B cell (primary cell): ENCODE data around the gene ATP10A.

Experiments used
- EZH2 ChIP-seq: IDR thresholded peaks from 2 replicates; pipeline ENCODE4 v1.6.1; 2012; ENCODE audit warnings: borderline replicate concordance, low read depth, mild to moderate bottlenecking, moderate library complexity, low read length; ENCODE audit not compliant: insufficient read depth, poor library complexity, severe bottlenecking
- TF ChIP-seq, protein P1 (sequence below): fragments of 200-600 bp; IDR thresholded peaks from one replicate; pipeline ENCODE4 v1.8.0; 2022; ENCODE audit warnings: antibody characterized with exemption, mild to moderate bottlenecking

DNA sequence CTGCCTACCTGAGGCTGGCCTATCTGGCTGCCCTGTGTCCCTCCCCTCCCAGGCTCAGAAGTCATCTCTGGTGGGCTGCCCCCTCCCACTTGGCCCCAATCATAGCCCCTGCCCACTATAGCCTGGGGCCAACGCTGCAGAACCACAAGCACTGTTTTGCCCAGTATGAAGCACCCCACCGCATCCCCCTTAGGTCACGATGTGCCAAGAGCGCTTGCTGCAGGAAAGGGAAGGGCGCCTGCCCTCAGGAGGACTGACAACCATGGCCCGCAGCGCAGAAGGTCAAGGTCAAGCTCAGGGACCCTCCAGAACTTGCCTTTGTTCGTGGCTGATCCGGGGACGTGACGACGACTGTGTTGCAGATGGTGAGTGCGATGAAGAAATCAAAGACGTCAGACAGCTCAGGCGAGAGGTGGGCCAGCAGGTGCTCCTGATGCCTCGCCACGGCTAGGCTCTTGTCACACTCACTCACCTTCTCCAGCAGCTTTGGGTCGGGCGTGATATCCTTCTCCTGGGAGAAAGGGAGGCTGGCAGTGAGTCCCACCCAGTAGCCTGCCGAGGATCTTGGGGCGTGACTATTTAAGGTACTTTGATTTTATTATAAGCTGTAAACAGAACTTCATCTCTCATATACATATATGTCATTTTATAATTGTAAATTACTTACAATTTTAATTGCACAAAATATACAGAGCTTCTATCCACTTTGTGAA is 146.6 kb downstream of the ATP10A start:
- TF ChIP-seq, protein P1, sequence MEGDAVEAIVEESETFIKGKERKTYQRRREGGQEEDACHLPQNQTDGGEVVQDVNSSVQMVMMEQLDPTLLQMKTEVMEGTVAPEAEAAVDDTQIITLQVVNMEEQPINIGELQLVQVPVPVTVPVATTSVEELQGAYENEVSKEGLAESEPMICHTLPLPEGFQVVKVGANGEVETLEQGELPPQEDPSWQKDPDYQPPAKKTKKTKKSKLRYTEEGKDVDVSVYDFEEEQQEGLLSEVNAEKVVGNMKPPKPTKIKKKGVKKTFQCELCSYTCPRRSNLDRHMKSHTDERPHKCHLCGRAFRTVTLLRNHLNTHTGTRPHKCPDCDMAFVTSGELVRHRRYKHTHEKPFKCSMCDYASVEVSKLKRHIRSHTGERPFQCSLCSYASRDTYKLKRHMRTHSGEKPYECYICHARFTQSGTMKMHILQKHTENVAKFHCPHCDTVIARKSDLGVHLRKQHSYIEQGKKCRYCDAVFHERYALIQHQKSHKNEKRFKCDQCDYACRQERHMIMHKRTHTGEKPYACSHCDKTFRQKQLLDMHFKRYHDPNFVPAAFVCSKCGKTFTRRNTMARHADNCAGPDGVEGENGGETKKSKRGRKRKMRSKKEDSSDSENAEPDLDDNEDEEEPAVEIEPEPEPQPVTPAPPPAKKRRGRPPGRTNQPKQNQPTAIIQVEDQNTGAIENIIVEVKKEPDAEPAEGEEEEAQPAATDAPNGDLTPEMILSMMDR, result no peak
- TF ChIP-seq EZH2, result no peak
